HG02970 (cell line): Measurements from ENCODE around the gene OSER1.

ENCODE experiments used
- ATAC-seq: cut with Tn5 transposase; IDR thresholded peaks from one replicate; pipeline ENCODE4 v1.9.1; 2021; ENCODE audit warnings: mild to moderate bottlenecking, moderate library complexity, moderate number of reproducible peaks; ENCODE audit not compliant: unreplicated experiment, low FRiP score

Gene OSER1

DNA sequence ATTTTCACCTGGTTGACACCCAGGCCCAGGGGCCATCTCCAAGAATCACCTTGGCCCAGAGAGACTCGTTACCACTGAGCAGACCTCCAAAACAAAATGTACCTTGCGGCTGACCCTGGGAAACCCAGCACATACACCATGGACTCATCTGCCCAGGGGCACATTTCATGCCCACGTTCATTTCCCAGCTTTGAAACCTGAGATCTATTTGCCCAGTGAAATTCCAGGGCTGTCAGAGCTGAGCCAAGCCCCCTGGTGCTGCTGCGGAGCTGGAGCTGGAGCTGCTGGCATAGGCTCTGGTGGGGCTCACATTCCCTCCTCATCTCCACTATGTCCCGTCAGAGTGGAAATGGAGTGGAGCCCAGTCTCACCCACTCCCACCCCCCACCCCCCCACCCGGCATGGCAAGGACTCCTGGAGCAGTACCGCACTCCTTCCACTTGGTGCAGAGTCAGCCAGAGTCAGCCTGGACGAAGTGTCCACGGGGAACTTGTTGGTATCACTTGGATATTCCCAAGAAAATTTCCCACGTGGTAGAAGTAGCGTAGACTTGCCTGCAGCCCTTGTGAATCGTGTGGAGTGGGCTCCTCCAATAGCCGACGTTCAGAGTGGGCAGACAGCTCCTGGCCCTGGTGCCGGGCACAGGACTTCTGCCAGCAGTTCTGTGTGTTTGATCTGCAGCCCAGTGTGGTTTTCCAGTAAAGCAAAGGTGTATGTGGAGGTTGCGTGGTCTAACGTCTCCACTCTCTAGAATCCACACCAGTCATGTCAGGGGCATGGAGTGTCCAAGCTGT lies 18.1 kb upstream of the OSER1 start:
- no peak for ATAC-seq

DNA sequence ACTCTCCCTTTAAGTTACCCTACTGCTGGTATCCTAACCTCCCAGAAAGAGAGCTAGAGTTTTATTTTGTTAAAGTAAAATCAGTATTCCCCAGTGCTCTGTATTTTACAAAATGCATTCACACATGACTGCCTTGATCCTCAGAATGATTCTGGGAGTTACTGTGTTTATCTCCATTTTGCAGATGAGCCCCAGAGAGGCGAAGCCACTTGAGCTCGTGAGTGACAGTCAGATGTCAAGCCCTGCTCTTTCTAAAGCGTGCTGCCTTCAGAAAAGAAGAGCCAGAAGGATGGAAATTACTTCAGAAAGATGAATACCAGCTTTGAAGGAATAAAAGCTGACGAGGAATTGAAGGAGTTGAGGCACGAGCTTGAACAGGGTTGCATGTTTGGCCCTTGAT lies 14.1 kb upstream of the OSER1 start:
- ATAC-seq: no peak

- no peak for ATAC-seq
Observed at GRCh38 chr20:44223721-44224120, 13.2 kb upstream of the OSER1 start.

DNA sequence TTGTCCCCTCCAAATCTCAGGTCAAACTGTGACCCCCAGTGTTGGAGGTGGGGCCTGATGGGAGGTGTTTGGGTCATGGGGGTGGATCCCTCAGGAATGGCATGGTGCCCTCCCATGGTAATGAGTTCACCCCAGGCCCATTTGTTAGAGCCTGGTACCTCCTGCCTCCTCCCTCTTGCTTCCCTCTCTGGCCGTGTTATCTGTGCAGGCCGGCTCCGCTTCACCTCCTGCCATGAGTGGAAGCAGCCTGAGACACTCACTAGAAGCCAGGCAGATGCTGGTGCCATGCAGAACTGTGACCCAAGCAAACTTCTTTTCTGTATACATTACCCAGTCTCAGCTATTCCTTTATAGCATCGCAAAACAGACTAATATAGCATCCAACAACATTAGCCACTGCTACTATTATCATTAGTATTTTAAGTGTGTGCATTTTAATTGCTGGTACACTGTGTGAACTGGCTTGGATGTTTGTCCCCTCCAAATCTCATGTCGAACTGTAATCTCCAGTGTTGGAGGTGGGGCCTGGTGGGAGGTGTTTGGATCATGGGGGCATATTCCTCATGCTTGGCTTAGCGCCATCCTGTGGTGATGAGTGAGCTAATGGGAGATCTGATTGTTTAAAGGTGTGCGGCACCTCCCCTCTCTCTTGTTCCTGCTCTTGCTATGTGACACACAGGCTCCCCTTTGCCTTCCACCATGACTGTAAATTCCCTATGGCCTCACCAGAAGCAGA lies 12.2 kb upstream of the OSER1 start:
- no peak for ATAC-seq

DNA sequence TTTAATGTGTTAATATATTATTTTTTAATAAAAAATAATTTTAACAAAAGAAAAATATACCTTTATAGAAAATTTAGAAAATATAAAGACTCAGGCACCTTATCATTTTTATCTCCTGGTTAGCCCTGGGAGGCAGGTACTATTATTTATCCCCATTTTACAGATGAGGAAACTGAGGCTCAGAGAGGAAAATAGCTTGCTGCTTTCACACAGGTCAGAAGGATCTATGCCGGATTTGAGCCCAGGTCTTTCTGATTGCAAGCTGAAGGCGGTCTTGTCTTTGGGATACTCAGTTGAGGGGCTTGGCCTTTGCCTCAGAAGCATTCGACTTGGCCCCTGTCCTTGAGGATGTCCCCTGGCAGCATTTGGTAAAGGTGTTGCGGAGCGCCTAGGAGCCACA lies 11.5 kb upstream of the OSER1 start:
- ATAC-seq: no peak

DNA sequence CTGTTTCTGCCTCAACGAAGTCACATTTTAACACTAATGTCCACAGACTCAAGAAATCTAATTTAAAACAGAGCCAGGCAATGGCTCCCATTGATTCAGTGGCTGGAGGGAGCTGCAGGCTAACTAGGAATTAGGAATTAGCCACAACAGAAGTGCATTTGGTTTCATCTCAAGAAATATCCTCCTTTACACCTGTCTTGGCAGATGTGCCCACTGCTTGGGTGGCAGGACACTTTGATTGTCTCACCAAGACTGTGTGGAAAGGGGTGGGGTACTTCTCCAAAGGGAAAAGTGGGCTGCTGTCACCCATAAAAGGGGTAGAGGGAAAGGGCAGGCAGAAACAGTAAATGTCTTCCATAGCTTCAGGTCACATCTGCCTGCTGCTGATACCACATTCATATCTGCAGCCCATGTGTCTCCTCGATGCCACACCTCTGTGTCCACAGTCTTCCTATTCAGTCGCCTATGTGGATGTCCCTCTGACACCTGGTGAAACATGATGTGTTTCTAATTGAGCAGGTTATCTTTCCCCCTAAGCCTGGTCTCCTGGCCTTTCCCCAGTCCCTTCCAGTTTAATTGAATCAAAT lies 10.9 kb upstream of the OSER1 start:
- no peak for ATAC-seq

DNA sequence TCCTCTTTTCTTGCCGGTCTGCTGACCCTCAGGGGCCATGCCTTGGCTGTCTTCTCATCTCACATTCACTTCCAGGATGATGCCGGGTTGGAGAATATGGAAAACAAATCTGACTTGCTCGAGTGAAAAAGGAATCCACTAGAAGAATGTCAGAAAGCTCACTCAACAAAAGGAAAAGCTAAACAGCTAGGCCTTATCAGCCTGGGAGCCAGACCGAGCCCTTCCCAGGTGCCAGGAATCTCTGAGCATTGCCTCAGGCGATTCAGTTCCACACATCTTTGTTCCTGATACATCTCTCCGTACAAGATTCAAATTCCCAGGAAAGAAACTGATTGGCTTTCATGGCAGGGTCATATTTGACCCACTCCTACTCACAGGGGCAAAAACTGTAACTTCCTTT lies 9.2 kb upstream of the OSER1 start:
- no peak for ATAC-seq

GRCh38 chr20:44219170-44219730 lies 8.7 kb upstream of the OSER1 start:
- ATAC-seq: no peak

DNA sequence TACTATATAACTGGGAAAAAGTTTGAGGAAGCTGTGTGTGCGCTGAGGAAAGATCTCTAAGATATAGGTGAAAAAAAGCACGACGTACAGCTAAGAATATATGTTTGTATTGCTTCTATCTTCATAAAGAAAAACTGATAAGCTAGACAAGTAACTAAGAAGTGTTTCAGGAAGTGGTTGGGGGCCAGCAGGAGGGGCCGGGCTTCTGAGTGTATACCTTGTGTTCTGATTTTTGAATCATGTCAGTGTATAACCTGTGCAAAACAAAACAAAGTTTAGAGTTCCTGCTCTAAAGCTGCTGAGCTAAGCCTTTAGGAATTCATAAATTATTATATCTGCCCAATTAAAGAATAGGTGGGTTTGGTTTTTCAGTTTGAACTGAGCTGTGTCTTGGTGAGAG lies 7.9 kb upstream of the OSER1 start:
- ATAC-seq: no peak

DNA sequence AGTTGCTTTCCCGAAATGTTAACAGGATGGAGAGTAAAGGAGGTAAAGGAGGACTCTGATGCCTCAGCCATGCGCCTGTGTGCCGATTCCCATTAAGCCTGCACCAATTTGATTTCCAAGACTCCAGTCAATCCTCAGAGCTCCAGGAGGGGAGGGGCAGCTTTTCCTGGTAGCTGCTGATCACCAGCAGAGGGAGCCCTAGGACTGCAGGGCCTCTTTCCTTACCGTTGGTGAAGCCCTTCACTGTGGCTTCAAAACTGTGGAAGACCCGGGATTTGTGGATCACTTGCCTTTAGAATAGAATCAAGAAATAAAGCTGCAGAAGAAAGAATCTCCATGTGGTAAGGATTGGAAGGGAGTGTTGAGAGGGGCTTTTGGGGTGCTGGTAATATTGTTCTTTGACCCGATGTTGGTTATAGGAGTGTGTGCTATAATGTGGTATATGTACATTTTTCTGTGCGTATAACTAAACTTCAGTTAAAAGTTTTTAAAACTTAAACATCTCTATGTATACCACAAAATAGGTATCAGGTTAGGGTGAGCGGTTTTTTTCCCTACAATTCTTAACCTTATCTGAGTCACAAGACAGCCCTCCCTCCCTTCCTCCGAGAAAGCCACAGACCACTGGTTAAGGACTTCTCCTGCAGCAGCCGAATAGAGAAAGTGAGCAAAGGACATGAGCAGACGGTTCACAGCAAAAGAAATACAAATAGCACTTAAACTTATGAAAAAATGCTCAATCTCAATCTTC lies 6.9 kb upstream of the OSER1 start:
- ATAC-seq: no peak

GRCh38 chr20:44215125-44215524 lies 4.6 kb upstream of the OSER1 start:
- ATAC-seq: no peak

DNA sequence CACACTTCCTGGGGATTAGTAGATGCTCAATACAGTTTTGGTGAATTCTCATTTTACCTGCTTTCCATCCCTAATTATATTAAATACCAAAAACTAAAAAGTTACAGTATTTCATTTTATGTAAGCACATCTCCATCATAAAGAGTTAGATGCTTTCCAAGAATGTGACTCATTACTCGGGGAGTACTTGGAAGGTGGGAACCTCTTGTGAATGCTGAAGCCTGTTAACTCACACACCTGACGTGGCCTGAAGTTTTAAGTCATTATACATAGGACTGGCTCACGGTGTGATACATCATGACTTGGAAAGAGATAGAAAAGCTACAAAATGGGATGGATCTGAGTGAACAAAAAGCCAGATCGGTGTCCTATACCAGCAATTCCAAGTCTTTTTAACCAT lies 2.2 kb upstream of the OSER1 start:
- no peak for ATAC-seq

DNA sequence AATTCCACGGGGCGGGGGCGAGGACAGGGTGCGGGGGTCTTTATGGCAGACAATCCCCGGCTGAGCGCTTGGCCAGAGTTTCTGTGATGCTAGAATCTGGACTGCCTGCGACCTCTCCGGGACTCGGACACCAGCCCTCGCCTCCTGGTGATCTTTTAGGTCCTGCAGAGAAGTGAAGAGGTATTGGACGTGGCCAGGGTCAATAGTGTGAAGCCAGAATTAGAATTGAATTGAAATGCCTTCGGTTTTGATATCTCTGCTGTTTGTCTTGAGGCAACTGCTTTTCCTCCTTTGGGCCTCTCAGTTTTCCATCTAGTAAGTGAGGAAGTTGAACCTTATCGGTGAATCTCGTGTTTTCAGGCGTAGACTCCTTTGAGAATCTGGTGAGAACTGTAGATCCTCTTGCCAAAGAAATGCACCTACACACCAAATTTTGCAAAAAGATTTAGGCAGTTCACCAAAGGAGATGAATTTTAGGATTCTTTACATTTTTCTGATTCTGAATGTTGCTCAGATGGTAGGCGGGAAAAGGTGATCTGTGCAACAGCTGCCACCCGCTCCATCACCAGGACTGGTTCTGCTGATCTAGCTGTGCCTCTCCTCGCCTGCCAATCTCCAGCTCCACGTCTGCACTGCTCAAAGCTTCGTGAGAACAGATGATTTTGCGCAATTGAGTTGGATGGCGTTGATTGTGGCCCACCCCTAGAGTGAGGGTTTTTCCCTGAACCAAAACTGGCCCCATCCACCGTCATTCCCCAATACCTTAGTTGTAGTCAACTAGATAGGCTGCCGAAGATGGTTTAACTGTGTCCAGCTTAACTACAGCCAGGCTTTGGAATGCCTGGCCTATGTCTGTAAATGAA lies 837 bp upstream of the OSER1 start:
- ATAC-seq: no peak

GRCh38 chr20:44209686-44210405 lies 725 bp downstream of the OSER1 start:
- ATAC-seq: peak; percentile 0

- ATAC-seq: no peak
Observed at GRCh38 chr20:44208770-44209169, 1.8 kb downstream of the OSER1 start.

DNA sequence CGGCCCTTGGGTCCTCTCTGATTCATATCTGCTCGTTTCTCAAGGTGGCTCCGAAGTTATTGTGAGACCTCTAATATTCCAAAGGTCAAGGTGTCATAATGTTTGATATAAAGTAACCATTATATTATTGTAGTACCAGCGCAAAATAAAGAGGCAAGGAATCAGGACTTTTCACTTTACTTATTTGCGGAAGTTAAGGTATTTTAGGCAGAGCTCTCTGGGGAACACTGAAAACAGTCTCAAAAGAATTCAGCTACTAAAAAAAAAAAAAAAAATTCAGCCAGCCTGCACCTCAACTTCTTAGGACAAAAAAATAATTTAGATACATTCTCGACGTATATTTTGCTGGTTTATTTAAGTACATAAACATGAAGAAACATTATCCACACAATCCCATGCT lies 2.4 kb downstream of the OSER1 start:
- no peak for ATAC-seq

GRCh38 chr20:44207126-44207723 lies 3.3 kb downstream of the OSER1 start:
- no peak for ATAC-seq

GRCh38 chr20:44206132-44206531 lies 4.4 kb downstream of the OSER1 start:
- no peak for ATAC-seq

GRCh38 chr20:44204832-44205215 lies 5.7 kb downstream of the OSER1 start:
- ATAC-seq: no peak
